SK-N-SH treated with all-trans-retinoic acid at 6 μM for 48 hours (cell line): ENCODE results near the gene SLC41A3.

Source experiments
- ARNTL ChIP-seq: fragments of 450-650 bp; formaldehyde crosslinking; IDR thresholded peaks from 2 replicates; pipeline ENCODE4 v1.5.0; 2020; ENCODE audit warnings: low read depth, mild to moderate bottlenecking, moderate library complexity, borderline replicate concordance
- TCF4 ChIP-seq: fragments of 250-450 bp; sonication (Bioruptor Pico); IDR thresholded peaks from 2 replicates; pipeline ENCODE4 v1.8.0; 2021; ENCODE audit warnings: mild to moderate bottlenecking, moderate library complexity, borderline replicate concordance
- TOX ChIP-seq: fragments of 250-450 bp; sonication (Bioruptor Pico); IDR thresholded peaks from 2 replicates; pipeline ENCODE4 v1.8.0; 2021; ENCODE audit warnings: mild to moderate bottlenecking, moderate library complexity, borderline replicate concordance
- ZFP3 ChIP-seq: fragments of 250-450 bp; sonication (Bioruptor Pico); IDR thresholded peaks from 2 replicates; pipeline ENCODE4 v1.5.0; 2020; ENCODE audit warnings: mild to moderate bottlenecking, moderate library complexity
- ZFP30 ChIP-seq: fragments of 450-650 bp; formaldehyde crosslinking; IDR thresholded peaks from 2 replicates; pipeline ENCODE4 v1.5.0; 2022; ENCODE audit warnings: mild to moderate bottlenecking, moderate library complexity
- TF ChIP-seq, protein P1 (sequence below): fragments of 250-450 bp; sonication (Bioruptor Pico); IDR thresholded peaks from 2 replicates; pipeline ENCODE4 v1.8.0; 2020; ENCODE audit warnings: mild to moderate bottlenecking, moderate library complexity, borderline replicate concordance

GRCh38 chr3:126035362-126036050 lies 48.4 kb downstream of the SLC41A3 start:
- TF ChIP-seq ZFP3 (CRISPR knock-in tag) (no peak), ARNTL (CRISPR knock-in tag) (no peak), ZFP30 (no peak), TOX (CRISPR knock-in tag) (no peak), TCF4 (CRISPR knock-in tag) (no peak)
- TF ChIP-seq, protein P1, sequence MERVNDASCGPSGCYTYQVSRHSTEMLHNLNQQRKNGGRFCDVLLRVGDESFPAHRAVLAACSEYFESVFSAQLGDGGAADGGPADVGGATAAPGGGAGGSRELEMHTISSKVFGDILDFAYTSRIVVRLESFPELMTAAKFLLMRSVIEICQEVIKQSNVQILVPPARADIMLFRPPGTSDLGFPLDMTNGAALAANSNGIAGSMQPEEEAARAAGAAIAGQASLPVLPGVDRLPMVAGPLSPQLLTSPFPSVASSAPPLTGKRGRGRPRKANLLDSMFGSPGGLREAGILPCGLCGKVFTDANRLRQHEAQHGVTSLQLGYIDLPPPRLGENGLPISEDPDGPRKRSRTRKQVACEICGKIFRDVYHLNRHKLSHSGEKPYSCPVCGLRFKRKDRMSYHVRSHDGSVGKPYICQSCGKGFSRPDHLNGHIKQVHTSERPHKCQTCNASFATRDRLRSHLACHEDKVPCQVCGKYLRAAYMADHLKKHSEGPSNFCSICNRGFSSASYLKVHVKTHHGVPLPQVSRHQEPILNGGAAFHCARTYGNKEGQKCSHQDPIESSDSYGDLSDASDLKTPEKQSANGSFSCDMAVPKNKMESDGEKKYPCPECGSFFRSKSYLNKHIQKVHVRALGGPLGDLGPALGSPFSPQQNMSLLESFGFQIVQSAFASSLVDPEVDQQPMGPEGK, result no peak
